ENCODE measurements around the gene PSMB8.
"Not testable (repeated sequence)": the region's sequence is repeated elsewhere in the genome, so short reads cannot be mapped to it uniquely, and the experiment has no call there.

Gene PSMB8

DNA sequence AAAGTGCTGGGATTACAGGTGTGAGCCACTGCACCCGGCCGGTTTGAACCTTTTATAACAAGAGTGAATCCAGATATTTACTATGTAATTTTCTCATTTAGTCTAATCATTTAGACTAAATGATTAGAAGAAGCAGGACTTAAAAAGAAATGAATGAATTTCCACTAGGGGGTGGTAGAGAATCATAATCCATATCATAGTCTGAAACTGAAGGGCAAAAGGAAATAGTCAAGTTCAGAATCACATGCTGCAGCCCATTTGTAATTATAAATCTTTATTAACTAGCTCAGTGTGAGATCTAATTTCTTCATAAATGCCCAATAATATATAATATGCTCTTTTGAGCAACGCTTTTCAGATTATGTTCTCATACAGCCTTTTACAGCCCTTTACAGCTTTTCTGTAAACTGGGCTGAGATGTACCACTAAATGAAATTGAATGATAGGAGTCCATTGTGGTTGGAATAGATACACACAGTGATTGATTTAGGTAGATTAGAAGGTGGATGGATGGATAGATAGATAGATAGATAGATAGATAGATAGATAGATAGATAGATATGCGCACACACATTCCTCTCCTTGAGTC is 41.9 kb upstream of the PSMB8 start:
- CTCF ChIA-PET, result interaction anchor here (0.6 to 1.7 kb wide), 8 partner anchors 18 to 99 kb away, joined by 3 to 34 read pairs (median 4); partner anchors contain the start of genes HLA-DMB and TAP2
- POLR2A ChIA-PET, result interaction anchor here (1.3 to 1.7 kb wide), 4 partner anchors 9 to 99 kb away, joined by 4 to 11 read pairs (median 8); no protein-coding TSS in a partner anchor
- DNase-seq (ENCODE audit: extremely low spot score), result no peak
- TF ChIP-seq CTBP1 (IDR thresholded peaks at IDR 0.05; ENCODE audit: borderline replicate concordance) (no peak), ELF4 (IDR thresholded peaks at IDR 0.05) (no peak), LEF1 (IDR thresholded peaks at IDR 0.05; ENCODE audit: borderline replicate concordance) (no peak), L3MBTL2 (conservative IDR thresholded peaks at IDR 0.05) (no peak), HDGF (IDR thresholded peaks at IDR 0.05; ENCODE audit: borderline replicate concordance) (no peak), TARDBP (IDR thresholded peaks at IDR 0.05) (no peak), FOXK2 (IDR thresholded peaks at IDR 0.05) (no peak), ZNF384 (IDR thresholded peaks at IDR 0.05) (no peak), ARNT (IDR thresholded peaks at IDR 0.05) (no peak)

GRCh38 chr6:32883789-32884188 is 39.9 kb upstream of the PSMB8 start:
- ChIA-PET CTCF (no interaction called here), POLR2A (interaction anchor here (0.6 kb wide), 1 partner anchor 324 kb away, joined by 3 read pairs; no protein-coding TSS in a partner anchor)
- DNase-seq (ENCODE audit: extremely low spot score), result no peak
- TF ChIP-seq CTBP1 (IDR thresholded peaks at IDR 0.05; ENCODE audit: borderline replicate concordance), result no peak
- no peak for TF ChIP-seq FOXK2 (IDR thresholded peaks at IDR 0.05)
- no peak for TF ChIP-seq PKNOX1 (IDR thresholded peaks at IDR 0.05)
- TF ChIP-seq L3MBTL2 (conservative IDR thresholded peaks at IDR 0.05), result no peak
- no peak for TF ChIP-seq SUZ12 (IDR thresholded peaks at IDR 0.05)
- TF ChIP-seq FOXM1 (IDR thresholded peaks at IDR 0.05; ENCODE audit: borderline replicate concordance), result no peak
- no peak for TF ChIP-seq BHLHE40 (IDR thresholded peaks at IDR 0.05; ENCODE audit: borderline replicate concordance)
- TF ChIP-seq LEF1 (IDR thresholded peaks at IDR 0.05; ENCODE audit: borderline replicate concordance), result no peak
- TF ChIP-seq FOXA1 (IDR thresholded peaks at IDR 0.05), result no peak
- TF ChIP-seq TARDBP (IDR thresholded peaks at IDR 0.05), result no peak
- TF ChIP-seq ELF4 (IDR thresholded peaks at IDR 0.05), result no peak
- TF ChIP-seq NFRKB (IDR thresholded peaks at IDR 0.05), result no peak
- no peak for TF ChIP-seq HDGF (IDR thresholded peaks at IDR 0.05; ENCODE audit: borderline replicate concordance)
- no peak for TF ChIP-seq ZNF384 (IDR thresholded peaks at IDR 0.05)
- TF ChIP-seq ARNT (IDR thresholded peaks at IDR 0.05), result no peak
- no peak for TF ChIP-seq SP1 (IDR thresholded peaks at IDR 0.05)

- TF ChIP-seq NFRKB (IDR thresholded peaks at IDR 0.05), result no peak
- no peak for TF ChIP-seq CTBP1 (IDR thresholded peaks at IDR 0.05; ENCODE audit: borderline replicate concordance)
- no peak for TF ChIP-seq SUZ12 (IDR thresholded peaks at IDR 0.05)
- no peak for TF ChIP-seq FOXM1 (IDR thresholded peaks at IDR 0.05; ENCODE audit: borderline replicate concordance)
- no peak for TF ChIP-seq HDGF (IDR thresholded peaks at IDR 0.05; ENCODE audit: borderline replicate concordance)
- no peak for TF ChIP-seq ELF4 (IDR thresholded peaks at IDR 0.05)
- POLR2A ChIA-PET, result no interaction called here
- CTCF ChIA-PET, result interaction anchor here (0.6 to 1.5 kb wide), 4 partner anchors 44 to 102 kb away, joined by 3 to 9 read pairs (median 4); partner anchors contain the start of gene TAP2
- no peak for DNase-seq (ENCODE audit: extremely low spot score)
Measured at GRCh38 chr6:32882879-32883250, 39.0 kb upstream of the PSMB8 start.

GRCh38 chr6:32880962-32881361 is 37.1 kb upstream of the PSMB8 start:
- DNase-seq (ENCODE audit: extremely low spot score); CTCF ChIA-PET: not testable (repeated sequence)
- POLR2A ChIA-PET, result interaction anchor here (1.8 kb wide), 1 partner anchor 91 kb away, joined by 4 read pairs; no protein-coding TSS in a partner anchor

- ChIA-PET CTCF (interaction anchor here (0.6 to 2.1 kb wide), 2 partner anchors 41 to 105 kb away, joined by 4 to 12 read pairs; partner anchors contain the start of gene TAP2), POLR2A (interaction anchor here (0.8 to 1.8 kb wide), 3 partner anchors 15 to 92 kb away, joined by 3 to 5 read pairs (median 4); no protein-coding TSS in a partner anchor)
- DNase-seq (ENCODE audit: extremely low spot score), result no peak
- no peak for TF ChIP-seq CTBP1 (IDR thresholded peaks at IDR 0.05; ENCODE audit: borderline replicate concordance)
- no peak for TF ChIP-seq BHLHE40 (IDR thresholded peaks at IDR 0.05; ENCODE audit: borderline replicate concordance)
- no peak for TF ChIP-seq FOXM1 (IDR thresholded peaks at IDR 0.05; ENCODE audit: borderline replicate concordance)
- TF ChIP-seq FOXA1 (IDR thresholded peaks at IDR 0.05), result no peak
- TF ChIP-seq L3MBTL2 (conservative IDR thresholded peaks at IDR 0.05), result no peak
- TF ChIP-seq PKNOX1 (IDR thresholded peaks at IDR 0.05), result no peak
- TF ChIP-seq ARNT (IDR thresholded peaks at IDR 0.05), result no peak
- no peak for TF ChIP-seq SUZ12 (IDR thresholded peaks at IDR 0.05)
- no peak for TF ChIP-seq ELF4 (IDR thresholded peaks at IDR 0.05)
- TF ChIP-seq TARDBP (IDR thresholded peaks at IDR 0.05), result no peak
- no peak for TF ChIP-seq HDGF (IDR thresholded peaks at IDR 0.05; ENCODE audit: borderline replicate concordance)
- TF ChIP-seq LEF1 (IDR thresholded peaks at IDR 0.05; ENCODE audit: borderline replicate concordance), result no peak
- no peak for TF ChIP-seq SP1 (IDR thresholded peaks at IDR 0.05)
Measured at GRCh38 chr6:32879691-32880090, 35.8 kb upstream of the PSMB8 start.

- no peak for DNase-seq (ENCODE audit: extremely low spot score)
- CTCF ChIA-PET, result interaction anchor here (0.9 to 1.4 kb wide), 3 partner anchors 8 to 108 kb away, joined by 3 read pairs; no protein-coding TSS in a partner anchor
- TF ChIP-seq ZNF384 (IDR thresholded peaks at IDR 0.05) (no peak), FOXK2 (IDR thresholded peaks at IDR 0.05) (no peak), L3MBTL2 (conservative IDR thresholded peaks at IDR 0.05) (no peak), CTBP1 (IDR thresholded peaks at IDR 0.05; ENCODE audit: borderline replicate concordance) (no peak), ELF4 (IDR thresholded peaks at IDR 0.05) (no peak), PKNOX1 (IDR thresholded peaks at IDR 0.05) (no peak), LEF1 (IDR thresholded peaks at IDR 0.05; ENCODE audit: borderline replicate concordance) (no peak), SP1 (IDR thresholded peaks at IDR 0.05) (no peak), BHLHE40 (IDR thresholded peaks at IDR 0.05; ENCODE audit: borderline replicate concordance) (no peak), ARNT (IDR thresholded peaks at IDR 0.05) (no peak), SUZ12 (IDR thresholded peaks at IDR 0.05) (no peak), TARDBP (IDR thresholded peaks at IDR 0.05) (no peak)
- POLR2A ChIA-PET, result interaction anchor here (0.8 kb wide), 1 partner anchor 18 kb away, joined by 3 read pairs; no protein-coding TSS in a partner anchor
Measured at GRCh38 chr6:32876603-32877002, 32.8 kb upstream of the PSMB8 start.

DNA sequence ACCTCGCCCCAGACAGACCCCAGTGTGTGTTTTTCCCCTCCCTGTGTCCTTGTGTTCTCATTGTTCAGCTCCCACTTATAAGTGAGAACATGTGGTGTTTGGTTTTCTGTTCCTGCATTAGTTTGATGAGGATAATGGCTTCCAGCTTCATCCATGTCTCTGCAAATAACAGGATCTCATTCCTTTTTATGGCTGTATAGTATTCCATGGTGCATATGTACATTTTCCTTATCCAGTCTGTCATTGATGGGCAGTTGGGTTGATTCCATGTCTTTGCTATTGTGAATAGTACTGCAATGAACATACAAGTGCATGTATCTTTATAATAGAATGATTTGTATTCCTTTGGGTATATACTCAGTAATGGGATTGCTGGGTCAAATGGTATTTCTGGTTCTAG is 30.1 kb upstream of the PSMB8 start:
- CTCF ChIA-PET; DNase-seq (ENCODE audit: extremely low spot score): not testable (repeated sequence)
- POLR2A ChIA-PET, result interaction anchor here (1.4 kb wide), 1 partner anchor 36 kb away, joined by 3 read pairs; the partner anchor contains the start of gene TAP2
